Lower lobe of right lung (tissue), 2 donors: ENCODE data around the gene RAB43. TPM values are rescaled to one million over a fixed set of nuclear protein-coding genes. Genes with fewer than 3 reads are reported as not detected.
"Not testable (repeated sequence)": the region's sequence is repeated elsewhere in the genome, so short reads cannot be mapped to it uniquely, and the experiment has no call there.

Source experiments
- ATAC-seq, 2 donors: fragments of 200-7000 bp; cut with Tn5 transposase; one replicate each; pipeline ENCODE4 v1.9.1; 2020 to 2022; ENCODE audit warnings: mild to moderate bottlenecking in 2 of 2, moderate library complexity in 2 of 2
- DNase-seq: peaks from one replicate; pipeline ENCODE4 v3.0.0-alpha.2; 2020
- H3K27ac ChIP-seq: fragments of 200-600 bp; one replicate; pipeline ENCODE4 v1.8.0; 2022
- H3K27me3 ChIP-seq: fragments of 200-600 bp; one replicate; pipeline ENCODE4 v1.8.0; 2022; ENCODE audit warnings: low read depth
- H3K36me3 ChIP-seq: fragments of 200-600 bp; one replicate; pipeline ENCODE4 v1.8.0; 2022; ENCODE audit warnings: mild to moderate bottlenecking
- H3K4me1 ChIP-seq: fragments of 200-600 bp; one replicate; pipeline ENCODE4 v1.8.0; 2022
- H3K4me3 ChIP-seq: fragments of 200-600 bp; one replicate; pipeline ENCODE4 v1.8.0; 2022; ENCODE audit warnings: mild to moderate bottlenecking
- H3K9me3 ChIP-seq: fragments of 200-600 bp; one replicate; pipeline ENCODE4 v1.8.0; 2022
- CTCF ChIP-seq: fragments of 200-600 bp; IDR thresholded peaks from one replicate; pipeline ENCODE4 v1.8.0; 2022; ENCODE audit warnings: antibody characterized with exemption, mild to moderate bottlenecking
- intact Hi-C: fragments of 100-400 bp; cut with DNase I; formaldehyde crosslinking; loops from one replicate; pipeline ENCODE4 v1.11.0; 2022
- total RNA-seq: library from RNA; stranded (reverse); fragmentation: NEBNext Ultra II Directional; extraction: Animal tissue kit (Norgen Biotek cat#: 25700); gene quantifications from one replicate; pipeline ENCODE4 v1.2.1, GENCODE V29; 2021
- donor health status: DM: no; HTN: yes; CAD: no; lungs with severe emphysema.

RAB43 gene
- total RNA-seq, 1 donor from 2014 or later, result 29.9 TPM

DNA sequence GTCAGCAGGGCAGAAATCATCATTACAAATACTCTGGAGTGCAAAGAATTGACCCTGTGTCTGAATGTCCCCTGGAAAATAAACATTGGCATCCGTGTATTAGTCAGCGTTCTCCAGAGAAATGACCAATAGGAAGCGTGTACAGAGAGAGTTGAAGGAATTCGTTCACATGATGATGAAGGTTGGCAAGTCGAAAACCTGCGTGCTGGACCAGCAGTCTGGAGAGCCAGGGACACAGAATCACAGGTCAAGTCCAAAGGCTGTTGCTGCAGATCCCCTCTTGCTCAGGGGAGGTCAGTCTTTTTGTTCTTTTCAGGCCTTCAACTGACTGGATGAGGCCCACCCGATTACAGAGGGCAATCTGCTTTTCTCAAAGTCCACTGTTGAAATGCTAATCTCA, 44.4 kb downstream of the RAB43 start:
- no peak overlapping the region for H3K27ac ChIP-seq
- no peaks in the 10 kb centered on the region for H3K36me3 ChIP-seq
- ATAC-seq (peak in 1 of 2 donors; percentile 29), DNase-seq (no peak)
- H3K4me3 ChIP-seq, result no peak overlapping the region
- TF ChIP-seq CTCF, result no peak
- intact Hi-C loops, result no loop called here
- peaks cover 5% of the 10 kb centered on the region for H3K4me1 ChIP-seq
- H3K9me3 ChIP-seq, result no peaks in the 10 kb centered on the region
- H3K27me3 ChIP-seq, result no peaks in the 10 kb centered on the region

DNA sequence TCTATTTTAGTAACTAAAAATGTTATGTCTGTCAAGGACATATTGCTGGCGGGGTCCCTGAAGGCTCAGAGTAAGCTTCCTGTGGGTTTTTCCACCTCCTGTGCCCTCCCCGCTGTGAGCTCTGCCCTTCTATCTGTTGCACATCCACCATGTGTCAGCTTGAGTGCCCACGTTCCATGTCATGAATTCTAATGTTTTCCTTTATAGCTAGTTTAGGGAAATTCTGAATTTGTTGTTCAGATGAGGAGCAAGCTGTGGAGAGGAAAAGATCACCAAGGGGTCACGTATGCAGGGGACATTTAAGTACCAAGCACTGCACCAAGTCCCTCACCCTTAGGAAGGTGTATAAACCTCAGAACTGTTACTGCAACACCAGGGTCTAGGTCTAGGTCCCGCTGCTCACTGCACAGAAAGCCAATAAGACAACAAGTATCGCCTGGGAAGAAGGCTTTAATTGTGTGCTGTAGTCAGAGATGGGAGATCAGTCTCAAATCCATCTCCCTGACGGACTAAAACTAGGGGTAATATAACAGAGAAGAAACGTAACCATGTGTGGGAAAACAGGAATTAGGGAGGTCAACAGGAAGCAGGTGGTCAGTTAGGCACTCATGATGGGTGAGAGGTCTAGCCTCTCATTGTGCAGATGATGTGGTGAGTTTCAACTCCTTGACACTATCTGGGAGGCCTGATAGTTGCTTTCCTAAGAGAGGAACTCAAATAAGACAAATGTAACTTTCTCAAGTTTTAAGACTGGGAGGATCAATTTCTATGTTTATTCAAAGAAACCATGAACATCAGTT, 51.3 kb downstream of the RAB43 start:
- Histone ChIP-seq H3K4me3 (no peak overlapping the region), H3K4me1 (peaks cover 10% of the 10 kb centered on the region), H3K27me3 (no peaks in the 10 kb centered on the region), H3K36me3 (no peaks in the 10 kb centered on the region), H3K9me3 (no peaks in the 10 kb centered on the region), H3K27ac (no peak overlapping the region)
- ATAC-seq (no peak), DNase-seq (no peak)
- intact Hi-C loops, result no loop called here
- no peak for TF ChIP-seq CTCF

- H3K27me3 ChIP-seq, ATAC-seq, H3K4me3 ChIP-seq, H3K27ac ChIP-seq, H3K9me3 ChIP-seq, intact Hi-C loops, DNase-seq, H3K36me3 ChIP-seq: not testable (repeated sequence)
- peaks cover 10% of the 10 kb centered on the region for H3K4me1 ChIP-seq
These were observed 52.1 kb downstream of the RAB43 start for GRCh38 chr3:129069313-129070085.

DNA sequence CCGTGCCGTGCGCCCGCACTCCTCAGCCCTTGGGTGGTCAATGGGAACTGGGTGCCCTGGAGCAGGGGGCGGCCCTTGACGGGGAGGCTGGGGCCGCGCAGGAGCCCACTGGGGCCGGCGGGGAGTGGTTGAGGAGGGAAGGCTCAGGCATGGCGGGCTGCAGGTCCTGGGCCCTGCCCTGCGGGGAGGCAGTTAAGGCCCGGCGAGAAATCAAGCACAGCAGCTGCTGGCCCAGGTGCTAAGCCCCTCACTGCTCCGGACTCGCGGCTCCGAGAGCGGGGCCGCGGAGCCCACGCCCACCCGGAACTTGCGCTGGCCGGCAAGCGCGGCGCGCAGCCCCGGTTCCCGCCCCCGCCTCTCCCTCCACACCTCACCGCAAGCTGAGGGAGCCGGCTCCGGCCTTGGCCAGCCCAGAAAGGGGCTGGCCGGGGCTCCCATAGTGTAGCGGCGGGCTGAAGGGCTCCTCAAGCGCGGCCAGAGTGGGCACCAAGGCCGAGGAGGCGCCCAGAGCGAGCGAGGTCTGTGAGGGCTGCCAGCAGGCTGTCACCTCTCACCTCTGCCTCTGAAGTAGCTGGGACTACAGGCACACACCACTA, 53.2 kb downstream of the RAB43 start:
- Histone ChIP-seq H3K4me3 (peak overlapping the region; percentile 54), H3K9me3 (no peaks in the 10 kb centered on the region), H3K27ac (no peak overlapping the region), H3K4me1 (peaks cover 10% of the 10 kb centered on the region), H3K27me3 (no peaks in the 10 kb centered on the region), H3K36me3 (no peaks in the 10 kb centered on the region)
- DNase-seq (no peak), ATAC-seq (peak; percentile 63 to 77)
- no peak for TF ChIP-seq CTCF
- intact Hi-C loops, result no loop called here

- H3K36me3 ChIP-seq, H3K27ac ChIP-seq, intact Hi-C loops, H3K27me3 ChIP-seq, H3K4me3 ChIP-seq, ATAC-seq, H3K9me3 ChIP-seq: not testable (repeated sequence)
- peak; percentile 28 for DNase-seq
- H3K4me1 ChIP-seq, result peaks cover 10% of the 10 kb centered on the region
These were observed 53.9 kb downstream of the RAB43 start for GRCh38 chr3:129067719-129068118.

DNA sequence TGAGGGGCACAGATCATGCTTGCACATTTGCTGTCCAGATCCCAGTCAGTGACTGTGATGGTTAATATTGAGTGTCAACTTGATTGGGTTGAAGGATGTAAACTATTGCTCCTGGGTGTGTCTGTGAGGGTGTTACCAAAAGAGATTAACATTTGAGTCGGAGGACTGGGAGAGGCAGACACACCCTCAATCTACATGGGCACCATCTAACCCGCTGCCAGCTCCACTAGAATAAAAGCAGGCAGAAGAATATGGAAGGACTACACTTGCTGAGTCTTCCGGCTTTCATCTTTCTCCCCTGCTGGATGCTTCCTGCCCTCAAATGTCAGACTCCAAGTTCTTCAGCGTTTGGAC, 55.9 kb downstream of the RAB43 start:
- no peak for TF ChIP-seq CTCF
- no peak for ATAC-seq

More for the DNA sequence above, 55.9 kb downstream of the RAB43 start:
- intact Hi-C loops, result no loop called here
- no peak overlapping the region for H3K27ac ChIP-seq
- H3K4me1 ChIP-seq, result peaks cover 13% of the 10 kb centered on the region
- H3K4me3 ChIP-seq, result no peak overlapping the region
- no peaks in the 10 kb centered on the region for H3K36me3 ChIP-seq
- no peaks in the 10 kb centered on the region for H3K27me3 ChIP-seq
- H3K9me3 ChIP-seq, result no peaks in the 10 kb centered on the region
- DNase-seq, result peak; percentile 1
